ENCODE data around the gene EPHB2.

GRCh38 chr1:22829309-22829989, 118.8 kb downstream of the EPHB2 start:
- TF ChIP-seq, protein P1, sequence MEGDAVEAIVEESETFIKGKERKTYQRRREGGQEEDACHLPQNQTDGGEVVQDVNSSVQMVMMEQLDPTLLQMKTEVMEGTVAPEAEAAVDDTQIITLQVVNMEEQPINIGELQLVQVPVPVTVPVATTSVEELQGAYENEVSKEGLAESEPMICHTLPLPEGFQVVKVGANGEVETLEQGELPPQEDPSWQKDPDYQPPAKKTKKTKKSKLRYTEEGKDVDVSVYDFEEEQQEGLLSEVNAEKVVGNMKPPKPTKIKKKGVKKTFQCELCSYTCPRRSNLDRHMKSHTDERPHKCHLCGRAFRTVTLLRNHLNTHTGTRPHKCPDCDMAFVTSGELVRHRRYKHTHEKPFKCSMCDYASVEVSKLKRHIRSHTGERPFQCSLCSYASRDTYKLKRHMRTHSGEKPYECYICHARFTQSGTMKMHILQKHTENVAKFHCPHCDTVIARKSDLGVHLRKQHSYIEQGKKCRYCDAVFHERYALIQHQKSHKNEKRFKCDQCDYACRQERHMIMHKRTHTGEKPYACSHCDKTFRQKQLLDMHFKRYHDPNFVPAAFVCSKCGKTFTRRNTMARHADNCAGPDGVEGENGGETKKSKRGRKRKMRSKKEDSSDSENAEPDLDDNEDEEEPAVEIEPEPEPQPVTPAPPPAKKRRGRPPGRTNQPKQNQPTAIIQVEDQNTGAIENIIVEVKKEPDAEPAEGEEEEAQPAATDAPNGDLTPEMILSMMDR (tag by site-specific recombination; IDR thresholded peaks at IDR 0.05): no peak
- TF ChIP-seq, protein P2, sequence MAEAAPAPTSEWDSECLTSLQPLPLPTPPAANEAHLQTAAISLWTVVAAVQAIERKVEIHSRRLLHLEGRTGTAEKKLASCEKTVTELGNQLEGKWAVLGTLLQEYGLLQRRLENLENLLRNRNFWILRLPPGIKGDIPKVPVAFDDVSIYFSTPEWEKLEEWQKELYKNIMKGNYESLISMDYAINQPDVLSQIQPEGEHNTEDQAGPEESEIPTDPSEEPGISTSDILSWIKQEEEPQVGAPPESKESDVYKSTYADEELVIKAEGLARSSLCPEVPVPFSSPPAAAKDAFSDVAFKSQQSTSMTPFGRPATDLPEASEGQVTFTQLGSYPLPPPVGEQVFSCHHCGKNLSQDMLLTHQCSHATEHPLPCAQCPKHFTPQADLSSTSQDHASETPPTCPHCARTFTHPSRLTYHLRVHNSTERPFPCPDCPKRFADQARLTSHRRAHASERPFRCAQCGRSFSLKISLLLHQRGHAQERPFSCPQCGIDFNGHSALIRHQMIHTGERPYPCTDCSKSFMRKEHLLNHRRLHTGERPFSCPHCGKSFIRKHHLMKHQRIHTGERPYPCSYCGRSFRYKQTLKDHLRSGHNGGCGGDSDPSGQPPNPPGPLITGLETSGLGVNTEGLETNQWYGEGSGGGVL (tag by site-specific recombination; IDR thresholded peaks at IDR 0.05): no peak
- TF ChIP-seq KLF10 (tag by site-specific recombination; IDR thresholded peaks at IDR 0.05) (no peak), ZNF174 (tag by site-specific recombination; IDR thresholded peaks at IDR 0.05) (no peak), ZNF629 (tag by site-specific recombination; IDR thresholded peaks at IDR 0.05) (no peak), ZNF280C (tag by site-specific recombination; IDR thresholded peaks at IDR 0.05) (no peak), ZNF324 (tag by site-specific recombination; IDR thresholded peaks at IDR 0.05) (no peak), ATF2 (tag by site-specific recombination; IDR thresholded peaks at IDR 0.05; ENCODE audit: low read depth) (no peak), ZNF776 (tag by site-specific recombination; IDR thresholded peaks at IDR 0.05; ENCODE audit: borderline replicate concordance) (no peak)
- TF ChIP-seq, protein P3, sequence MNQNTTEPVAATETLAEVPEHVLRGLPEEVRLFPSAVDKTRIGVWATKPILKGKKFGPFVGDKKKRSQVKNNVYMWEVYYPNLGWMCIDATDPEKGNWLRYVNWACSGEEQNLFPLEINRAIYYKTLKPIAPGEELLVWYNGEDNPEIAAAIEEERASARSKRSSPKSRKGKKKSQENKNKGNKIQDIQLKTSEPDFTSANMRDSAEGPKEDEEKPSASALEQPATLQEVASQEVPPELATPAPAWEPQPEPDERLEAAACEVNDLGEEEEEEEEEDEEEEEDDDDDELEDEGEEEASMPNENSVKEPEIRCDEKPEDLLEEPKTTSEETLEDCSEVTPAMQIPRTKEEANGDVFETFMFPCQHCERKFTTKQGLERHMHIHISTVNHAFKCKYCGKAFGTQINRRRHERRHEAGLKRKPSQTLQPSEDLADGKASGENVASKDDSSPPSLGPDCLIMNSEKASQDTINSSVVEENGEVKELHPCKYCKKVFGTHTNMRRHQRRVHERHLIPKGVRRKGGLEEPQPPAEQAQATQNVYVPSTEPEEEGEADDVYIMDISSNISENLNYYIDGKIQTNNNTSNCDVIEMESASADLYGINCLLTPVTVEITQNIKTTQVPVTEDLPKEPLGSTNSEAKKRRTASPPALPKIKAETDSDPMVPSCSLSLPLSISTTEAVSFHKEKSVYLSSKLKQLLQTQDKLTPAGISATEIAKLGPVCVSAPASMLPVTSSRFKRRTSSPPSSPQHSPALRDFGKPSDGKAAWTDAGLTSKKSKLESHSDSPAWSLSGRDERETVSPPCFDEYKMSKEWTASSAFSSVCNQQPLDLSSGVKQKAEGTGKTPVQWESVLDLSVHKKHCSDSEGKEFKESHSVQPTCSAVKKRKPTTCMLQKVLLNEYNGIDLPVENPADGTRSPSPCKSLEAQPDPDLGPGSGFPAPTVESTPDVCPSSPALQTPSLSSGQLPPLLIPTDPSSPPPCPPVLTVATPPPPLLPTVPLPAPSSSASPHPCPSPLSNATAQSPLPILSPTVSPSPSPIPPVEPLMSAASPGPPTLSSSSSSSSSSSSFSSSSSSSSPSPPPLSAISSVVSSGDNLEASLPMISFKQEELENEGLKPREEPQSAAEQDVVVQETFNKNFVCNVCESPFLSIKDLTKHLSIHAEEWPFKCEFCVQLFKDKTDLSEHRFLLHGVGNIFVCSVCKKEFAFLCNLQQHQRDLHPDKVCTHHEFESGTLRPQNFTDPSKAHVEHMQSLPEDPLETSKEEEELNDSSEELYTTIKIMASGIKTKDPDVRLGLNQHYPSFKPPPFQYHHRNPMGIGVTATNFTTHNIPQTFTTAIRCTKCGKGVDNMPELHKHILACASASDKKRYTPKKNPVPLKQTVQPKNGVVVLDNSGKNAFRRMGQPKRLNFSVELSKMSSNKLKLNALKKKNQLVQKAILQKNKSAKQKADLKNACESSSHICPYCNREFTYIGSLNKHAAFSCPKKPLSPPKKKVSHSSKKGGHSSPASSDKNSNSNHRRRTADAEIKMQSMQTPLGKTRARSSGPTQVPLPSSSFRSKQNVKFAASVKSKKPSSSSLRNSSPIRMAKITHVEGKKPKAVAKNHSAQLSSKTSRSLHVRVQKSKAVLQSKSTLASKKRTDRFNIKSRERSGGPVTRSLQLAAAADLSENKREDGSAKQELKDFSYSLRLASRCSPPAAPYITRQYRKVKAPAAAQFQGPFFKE (tag by site-specific recombination; IDR thresholded peaks at IDR 0.05; ENCODE audit: borderline replicate concordance): no peak
- TF ChIP-seq, protein P4, sequence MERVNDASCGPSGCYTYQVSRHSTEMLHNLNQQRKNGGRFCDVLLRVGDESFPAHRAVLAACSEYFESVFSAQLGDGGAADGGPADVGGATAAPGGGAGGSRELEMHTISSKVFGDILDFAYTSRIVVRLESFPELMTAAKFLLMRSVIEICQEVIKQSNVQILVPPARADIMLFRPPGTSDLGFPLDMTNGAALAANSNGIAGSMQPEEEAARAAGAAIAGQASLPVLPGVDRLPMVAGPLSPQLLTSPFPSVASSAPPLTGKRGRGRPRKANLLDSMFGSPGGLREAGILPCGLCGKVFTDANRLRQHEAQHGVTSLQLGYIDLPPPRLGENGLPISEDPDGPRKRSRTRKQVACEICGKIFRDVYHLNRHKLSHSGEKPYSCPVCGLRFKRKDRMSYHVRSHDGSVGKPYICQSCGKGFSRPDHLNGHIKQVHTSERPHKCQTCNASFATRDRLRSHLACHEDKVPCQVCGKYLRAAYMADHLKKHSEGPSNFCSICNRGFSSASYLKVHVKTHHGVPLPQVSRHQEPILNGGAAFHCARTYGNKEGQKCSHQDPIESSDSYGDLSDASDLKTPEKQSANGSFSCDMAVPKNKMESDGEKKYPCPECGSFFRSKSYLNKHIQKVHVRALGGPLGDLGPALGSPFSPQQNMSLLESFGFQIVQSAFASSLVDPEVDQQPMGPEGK (tag by site-specific recombination; IDR thresholded peaks at IDR 0.05): no peak
- TF ChIP-seq, protein P5, sequence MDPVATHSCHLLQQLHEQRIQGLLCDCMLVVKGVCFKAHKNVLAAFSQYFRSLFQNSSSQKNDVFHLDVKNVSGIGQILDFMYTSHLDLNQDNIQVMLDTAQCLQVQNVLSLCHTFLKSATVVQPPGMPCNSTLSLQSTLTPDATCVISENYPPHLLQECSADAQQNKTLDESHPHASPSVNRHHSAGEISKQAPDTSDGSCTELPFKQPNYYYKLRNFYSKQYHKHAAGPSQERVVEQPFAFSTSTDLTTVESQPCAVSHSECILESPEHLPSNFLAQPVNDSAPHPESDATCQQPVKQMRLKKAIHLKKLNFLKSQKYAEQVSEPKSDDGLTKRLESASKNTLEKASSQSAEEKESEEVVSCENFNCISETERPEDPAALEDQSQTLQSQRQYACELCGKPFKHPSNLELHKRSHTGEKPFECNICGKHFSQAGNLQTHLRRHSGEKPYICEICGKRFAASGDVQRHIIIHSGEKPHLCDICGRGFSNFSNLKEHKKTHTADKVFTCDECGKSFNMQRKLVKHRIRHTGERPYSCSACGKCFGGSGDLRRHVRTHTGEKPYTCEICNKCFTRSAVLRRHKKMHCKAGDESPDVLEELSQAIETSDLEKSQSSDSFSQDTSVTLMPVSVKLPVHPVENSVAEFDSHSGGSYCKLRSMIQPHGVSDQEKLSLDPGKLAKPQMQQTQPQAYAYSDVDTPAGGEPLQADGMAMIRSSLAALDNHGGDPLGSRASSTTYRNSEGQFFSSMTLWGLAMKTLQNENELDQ (tag by site-specific recombination; IDR thresholded peaks at IDR 0.05; ENCODE audit: low read depth): no peak

Data from HEK293 (cell line).